K562 (cell line): ENCODE results near the gene NRXN2. TPM values are rescaled to one million over a fixed set of nuclear protein-coding genes. Genes with fewer than 3 reads are reported as not detected.

Experiments used
- ATAC-seq: fragments of 200-7000 bp; cut with Tn5 transposase; 3 replicates; pipeline ENCODE4 v1.9.1; 2020; ENCODE audit warnings: moderate library complexity
- BruUV-seq: library from RNA; stranded (reverse); fragments of 400-500 nt; replicated peaks from 2 replicates; lab custom pipeline; 2021; lab: Mats Ljungman, UMichigan
- CTCF ChIA-PET: fragments of 300-600 bp; formaldehyde crosslinking; extraction: SDS; loops from one replicate; lab custom pipeline; 2021; ENCODE audit warnings: low intra/inter-chr PET ratio; lab: Yijun Ruan, JAX
- POLR2A ChIA-PET: fragments of 300-600, 350-650 bp; sonication (Branson Sonifier 250); formaldehyde crosslinking; extraction: SDS; loops from one replicate; lab custom pipeline; 2021; ENCODE audit warnings: antibody characterized with exemption, inconsistent platforms; lab: Yijun Ruan, JAX
- DNase-seq, 4 experiments: peaks; one replicate each; pipeline versions ENCODE4 v3.0.0 to v3.0.0-alpha.2; 2011 to 2018; ENCODE audit warnings: low spot score in 3 of 4, mixed read lengths in 3 of 4; ENCODE audit errors: extremely low read depth in 1 of 4
- FAIRE-seq: peaks from 2 replicates; lab custom pipeline; 2011; peaks lifted over from hg19 to GRCh38; lab: Jason Lieb, UNC
- H2AFZ ChIP-seq: 2 replicates; pipeline ENCODE4 v1.6.0; 2011; ENCODE audit warnings: low read depth, low read length, control low read depth, inconsistent platforms
- H3K27ac ChIP-seq: fragments of 200-600 bp; 3 replicates; pipeline ENCODE4 v1.8.0; 2011; ENCODE audit warnings: low read depth, mild to moderate bottlenecking, control low read depth, inconsistent platforms, low read length, moderate library complexity, mixed read lengths; ENCODE audit errors: extremely low read depth
- H3K27me3 ChIP-seq, 2 experiments: fragments of 300-600 bp in 1 of 2; 2 replicates in 1 of 2; 3 replicates in 1 of 2; pipeline versions ENCODE4 v1.6.0 to v1.8.0; 2011; ENCODE audit warnings: inconsistent platforms in 2 of 2, low read length in 2 of 2, mild to moderate bottlenecking in 1 of 2, mixed read lengths in 1 of 2, moderate library complexity in 1 of 2; ENCODE audit not compliant: control insufficient read depth in 2 of 2, insufficient read depth in 2 of 2
- H3K36me3 ChIP-seq: fragments of 300-600 bp; 3 replicates; pipeline ENCODE4 v1.8.0; 2011; ENCODE audit warnings: mild to moderate bottlenecking, low read length, inconsistent platforms; ENCODE audit not compliant: control insufficient read depth, insufficient read depth
- H3K4me1 ChIP-seq, 2 experiments: fragments of 200-600 bp in 1 of 2; replicated peaks in 1 of 2; 2 replicates in 1 of 2; 3 replicates in 1 of 2; pipeline versions ENCODE4 v1.5.1 to v1.8.0; 2011; ENCODE audit warnings: inconsistent platforms in 2 of 2, low read length in 2 of 2, mild to moderate bottlenecking in 1 of 2, mixed read lengths in 1 of 2, moderate library complexity in 1 of 2; ENCODE audit not compliant: control insufficient read depth in 2 of 2, insufficient read depth in 2 of 2
- H3K4me2 ChIP-seq: 2 replicates; pipeline ENCODE4 v1.6.1; 2011; ENCODE audit warnings: low read length, control low read depth, inconsistent platforms, mixed read lengths; ENCODE audit not compliant: insufficient read depth
- H3K4me3 ChIP-seq: fragments of 200-600 bp; sonication (generic), shearing (Covaris generic); 2 replicates; pipeline ENCODE4 v1.5.1; 2016; ENCODE audit warnings: control low read depth, inconsistent platforms
- H3K79me2 ChIP-seq: fragments of 200-600 bp; 3 replicates; pipeline ENCODE4 v1.8.0; 2011; ENCODE audit warnings: low read length, inconsistent platforms; ENCODE audit not compliant: control insufficient read depth, insufficient read depth
- H3K9ac ChIP-seq, 2 experiments: 2 replicates each; pipeline versions ENCODE4 v1.6.0 to v1.6.1; 2011; ENCODE audit warnings: low read depth in 2 of 2, low read length in 2 of 2, control low read depth in 1 of 2, inconsistent platforms in 1 of 2, mild to moderate bottlenecking in 1 of 2, mixed read lengths in 1 of 2; ENCODE audit not compliant: insufficient read depth in 1 of 2
- H3K9me1 ChIP-seq: one replicate; pipeline ENCODE4 v1.6.0; 2011; ENCODE audit warnings: inconsistent platforms, mild to moderate bottlenecking, low read length, moderate library complexity; ENCODE audit not compliant: control insufficient read depth, insufficient read depth
- H3K9me3 ChIP-seq: replicated peaks from 2 replicates; pipeline ENCODE4 v1.5.1; 2011; ENCODE audit warnings: low read depth, low read length, inconsistent platforms; ENCODE audit not compliant: control insufficient read depth, insufficient read depth
- H4K20me1 ChIP-seq: replicated peaks from 2 replicates; pipeline ENCODE4 v1.6.1; 2011; ENCODE audit warnings: low read length, inconsistent platforms, mixed read lengths; ENCODE audit not compliant: control insufficient read depth, insufficient read depth
- CCAR2 ChIP-seq: fragments of 200-400 bp; formaldehyde crosslinking; IDR thresholded peaks from 2 replicates; pipeline ENCODE4 v1.6.1; 2017; ENCODE audit warnings: mild to moderate bottlenecking, low read depth, low read length
- EP400 ChIP-seq: fragments of 450-650 bp; IDR thresholded peaks from 2 replicates; pipeline ENCODE4 v1.6.1; 2017; ENCODE audit warnings: antibody characterized with exemption, mild to moderate bottlenecking, moderate library complexity
- MAFK ChIP-seq: IDR thresholded peaks from 2 replicates; pipeline ENCODE4 v1.6.1; 2011; ENCODE audit warnings: low read length, improper control_type of control experiment
- OTX1 ChIP-seq: fragments of 450-650 bp; formaldehyde crosslinking; IDR thresholded peaks from 2 replicates; pipeline ENCODE4 v1.4.0; 2022; ENCODE audit warnings: mild to moderate bottlenecking
- PPARD ChIP-seq: fragments of 250-450 bp; sonication (Bioruptor Pico); IDR thresholded peaks from 2 replicates; pipeline ENCODE4 v1.8.0; 2022; ENCODE audit warnings: inconsistent platforms, mild to moderate bottlenecking, moderate library complexity
- RFX7 ChIP-seq: fragments of 250-450 bp; sonication (Bioruptor Pico); IDR thresholded peaks from 2 replicates; pipeline ENCODE4 v1.5.1; 2021; ENCODE audit warnings: mild to moderate bottlenecking
- SP1 ChIP-seq: sonication (generic); formaldehyde crosslinking; IDR thresholded peaks from 2 replicates; pipeline ENCODE4 v1.8.1; 2022; ENCODE audit warnings: mild to moderate bottlenecking, missing genetic modification reagents
- TBL1XR1 ChIP-seq, 2 experiments: IDR thresholded peaks; 2 replicates each; pipeline ENCODE4 v1.6.1; 2012; ENCODE audit warnings: improper control_type of control experiment in 2 of 2, low read length in 2 of 2, mild to moderate bottlenecking in 1 of 2
- ZBTB1 ChIP-seq: sonication (generic); formaldehyde crosslinking; IDR thresholded peaks from 2 replicates; pipeline ENCODE4 v1.8.1; 2023; ENCODE audit warnings: missing genetic modification reagents, low read depth, mild to moderate bottlenecking, borderline replicate concordance
- ZNF133 ChIP-seq: fragments of 250-450 bp; sonication (Bioruptor Pico); IDR thresholded peaks from 2 replicates; pipeline ENCODE4 v1.4.0; 2020; ENCODE audit warnings: mild to moderate bottlenecking
- ZNF224 ChIP-seq: sonication (generic); formaldehyde crosslinking; IDR thresholded peaks from 2 replicates; pipeline ENCODE4 v1.8.0; 2022; ENCODE audit warnings: mild to moderate bottlenecking, missing genetic modification reagents
- ZNF354B ChIP-seq: fragments of 250-450 bp; sonication (Bioruptor Pico); IDR thresholded peaks from 2 replicates; pipeline ENCODE4 v1.4.0; 2020
- WGBS: fragments of 100-300 bp; shearing (Covaris generic); methylation state at CpG from one replicate; pipeline ENCODE4 v1.1.6; 2016; ENCODE audit warnings: low coverage, mixed read lengths; ENCODE audit not compliant: insufficient coverage; ENCODE audit errors: missing lambda C conversion rate; 5-methylcytosine and 5-hydroxymethylcytosine counted together
- in situ Hi-C: fragments of 300-500 bp; cut with MboI; formaldehyde crosslinking; loops from 4 replicates; pipeline ENCODE4 v1.15.0; 2018; ENCODE audit warnings: inconsistent platforms, mixed read lengths
- intact Hi-C: fragments of 100-400 bp; cut with micrococcal nuclease; formaldehyde crosslinking; loops from 2 replicates; pipeline ENCODE4 v1.14.2; 2022
- polyA plus RNA-seq, 8 experiments: library from polyadenylated mRNA; depleted of rRNA in 4 of 8; stranded (reverse) in 5 of 8; unstranded in 3 of 8; fragments of >200 nt; fragmentation: Nextera tagmentation in 2 of 8; fragmentation: Illumina TruSeq in 1 of 8; extraction: Ambion mirVana in 2 of 8; extraction: Trizol in 1 of 8; gene quantifications; 2 replicates each; pipeline versions ENCODE4 v1.2.1 to v1.2.3, GENCODE V29; 2011 to 2014; ENCODE audit warnings: inconsistent platforms in 1 of 8, missing spikeins in 1 of 8
- total RNA-seq, 7 experiments: library from RNA; depleted of rRNA in 6 of 7; stranded (reverse); fragments of >200 nt in 6 of 7; fragmentation: Illumina TruSeq in 2 of 7; extraction: Trizol in 2 of 7; gene quantifications; 2 replicates each; pipeline versions ENCODE4 v1.2.1 to v1.2.3, GENCODE V29; 2011 to 2021; ENCODE audit warnings: low replicate concordance in 1 of 7
- TF ChIP-seq, protein P1 (sequence below): fragments of 250-450 bp; sonication (Bioruptor Pico); IDR thresholded peaks from 2 replicates; pipeline ENCODE4 v1.8.0; 2021; ENCODE audit warnings: moderate library complexity, mild to moderate bottlenecking, inconsistent platforms

Gene NRXN2
- total and polyA plus RNA-seq, 9 of the 15 experiments (the other 6 are each of a cell fraction or from before 2014, with no cell fraction given): 0.07 to 0.47 (median 0.15) TPM; not detected in 4

DNA sequence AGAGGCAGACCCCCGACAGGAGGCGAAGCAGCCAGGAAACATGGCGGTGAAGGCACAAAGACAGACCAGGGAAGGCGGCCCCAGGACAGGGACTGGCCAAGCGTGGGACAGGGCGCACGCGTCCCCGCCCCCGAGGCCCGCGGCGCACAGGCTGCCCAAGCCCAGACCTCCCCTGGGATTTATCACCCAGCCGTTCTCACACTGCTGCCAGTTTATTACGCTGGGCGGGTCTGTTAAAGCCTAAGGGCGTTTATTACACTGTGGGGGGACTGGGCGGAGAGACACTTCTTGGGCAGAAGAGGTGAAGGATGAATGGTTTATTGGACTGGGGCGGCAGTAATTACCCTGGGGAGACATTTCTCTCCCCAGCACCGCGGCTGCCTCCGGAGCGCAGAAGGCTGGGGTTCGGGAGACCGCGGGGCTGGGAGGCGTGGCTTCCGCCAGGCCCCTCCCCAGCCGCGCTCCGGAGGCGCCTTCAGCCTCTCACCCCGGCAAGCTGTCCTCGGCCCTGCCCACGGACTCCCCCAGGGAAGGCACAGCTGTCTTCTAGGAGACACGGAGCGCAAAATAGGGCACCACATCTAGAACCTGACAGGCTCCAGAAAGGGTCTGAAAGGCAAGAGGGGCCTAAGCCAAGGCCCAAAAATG is 84.9 kb downstream of the NRXN2 start:
- Histone ChIP-seq H3K9me1 (no peaks in the 10 kb centered on the region), H3K4me1 (peaks cover 0 to 19% of the 10 kb centered on the region in 2 experiments; a peak in 2 of 5 replicates), H3K4me3 (no peak overlapping the region), H3K27ac (no peak overlapping the region), H2AFZ (no peak overlapping the region), H3K9ac (0 out of 4 replicates have a peak overlapping the region, but pooled peaks of 1 of the 2 experiments have one; percentile 63), H3K36me3 (no peaks in the 10 kb centered on the region), H3K79me2 (no peaks in the 10 kb centered on the region), H3K9me3 (no peaks in the 10 kb centered on the region), H3K27me3 (peaks cover 10 to 69% of the 10 kb centered on the region in 2 experiments), H3K4me2 (peak overlapping the region; percentile 9; the same call in 1 of the 2 replicates), H4K20me1 (0 out of 2 replicates have a peak, but pooled peaks cover 4% of the 10 kb centered on the region)
- TF ChIP-seq CCAR2: no peak
- TF ChIP-seq MAFK: no peak
- TF ChIP-seq ZNF354B (CRISPR knock-in tag): no peak
- TF ChIP-seq RFX7 (CRISPR knock-in tag): no peak
- no peak for TF ChIP-seq ZNF133 (CRISPR knock-in tag)
- TF ChIP-seq ZNF224 (CRISPR knock-in tag): no peak
- TF ChIP-seq, protein P1, sequence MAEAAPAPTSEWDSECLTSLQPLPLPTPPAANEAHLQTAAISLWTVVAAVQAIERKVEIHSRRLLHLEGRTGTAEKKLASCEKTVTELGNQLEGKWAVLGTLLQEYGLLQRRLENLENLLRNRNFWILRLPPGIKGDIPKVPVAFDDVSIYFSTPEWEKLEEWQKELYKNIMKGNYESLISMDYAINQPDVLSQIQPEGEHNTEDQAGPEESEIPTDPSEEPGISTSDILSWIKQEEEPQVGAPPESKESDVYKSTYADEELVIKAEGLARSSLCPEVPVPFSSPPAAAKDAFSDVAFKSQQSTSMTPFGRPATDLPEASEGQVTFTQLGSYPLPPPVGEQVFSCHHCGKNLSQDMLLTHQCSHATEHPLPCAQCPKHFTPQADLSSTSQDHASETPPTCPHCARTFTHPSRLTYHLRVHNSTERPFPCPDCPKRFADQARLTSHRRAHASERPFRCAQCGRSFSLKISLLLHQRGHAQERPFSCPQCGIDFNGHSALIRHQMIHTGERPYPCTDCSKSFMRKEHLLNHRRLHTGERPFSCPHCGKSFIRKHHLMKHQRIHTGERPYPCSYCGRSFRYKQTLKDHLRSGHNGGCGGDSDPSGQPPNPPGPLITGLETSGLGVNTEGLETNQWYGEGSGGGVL (CRISPR knock-in tag): no peak
- TF ChIP-seq PPARD: no peak
- no peak for TF ChIP-seq OTX1 (CRISPR knock-in tag)
- TF ChIP-seq SP1 (CRISPR knock-in tag): no peak
- no peak for TF ChIP-seq ZBTB1
- TF ChIP-seq TBL1XR1 (IDR thresholded peaks at IDR 0.05; ENCODE audit: low read length in 2 of 2): no peak
- TF ChIP-seq EP400: no peak
- POLR2A ChIA-PET: interaction anchor here (0.6 kb wide), 1 partner anchor 115 kb away, joined by 3 read pairs; no protein-coding TSS in a partner anchor
- BruUV-seq: no TSS peak
- FAIRE-seq: no peak
- CTCF ChIA-PET: no interaction called here
- ATAC-seq: peak; percentile 75
- peak in 3 of 4 experiments; percentile 45 to 71 (median 71) for DNase-seq
- 6% methylated on average over 32 of the region's 37 CpGs for WGBS
- in situ Hi-C loops (no loop called here), intact Hi-C loops (no loop called here)
